ENCODE measurements around the gene EIF5AL1.

DNA sequence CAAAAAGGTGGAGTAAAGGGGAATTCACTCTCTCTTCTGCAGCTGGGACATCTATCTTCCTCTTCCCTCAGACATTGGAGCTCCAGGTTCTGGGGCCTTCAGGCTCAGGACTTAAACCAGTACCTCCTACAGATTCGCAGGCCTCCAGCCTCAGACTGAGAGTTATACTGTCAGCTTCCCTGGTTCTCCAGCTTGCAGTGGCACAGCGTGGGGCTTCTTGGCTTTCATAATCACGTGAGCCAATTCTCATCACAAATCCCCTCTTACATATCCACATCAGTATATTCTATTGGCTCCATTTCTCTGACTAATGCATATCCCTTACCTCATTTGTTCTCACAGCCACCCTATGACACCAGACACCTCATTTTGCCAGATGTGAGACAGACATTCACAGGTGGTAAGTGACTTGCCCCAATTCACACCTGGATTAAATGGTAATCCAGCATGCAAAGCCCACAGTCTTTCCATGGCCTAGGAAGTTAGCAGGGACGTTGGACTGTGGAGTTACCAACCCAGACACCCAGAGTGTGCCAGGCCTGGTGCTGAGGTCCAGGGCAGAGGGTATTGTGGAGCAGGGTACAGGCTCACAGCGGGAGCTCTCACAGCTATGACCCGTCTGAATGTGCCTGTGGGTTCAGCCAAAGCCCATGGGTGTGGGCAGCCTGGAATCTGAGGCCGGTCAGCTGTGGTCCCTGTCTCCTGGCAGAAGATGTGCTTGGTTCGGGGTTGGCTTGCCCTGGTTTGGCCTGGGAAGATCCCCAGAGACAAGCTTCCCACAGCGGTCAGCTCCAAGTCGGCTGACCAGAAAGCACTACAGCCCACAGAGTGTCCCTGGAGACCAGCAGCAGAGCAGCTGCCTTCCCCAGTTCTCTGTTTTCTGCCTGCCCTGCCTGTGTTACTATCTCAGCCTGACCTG lies 48.5 kb upstream of the EIF5AL1 start:
- TF ChIP-seq, protein P1, sequence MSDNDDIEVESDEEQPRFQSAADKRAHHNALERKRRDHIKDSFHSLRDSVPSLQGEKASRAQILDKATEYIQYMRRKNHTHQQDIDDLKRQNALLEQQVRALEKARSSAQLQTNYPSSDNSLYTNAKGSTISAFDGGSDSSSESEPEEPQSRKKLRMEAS (IDR thresholded peaks at IDR 0.05; ENCODE audit: low read depth, low read length), result no peak
- TF ChIP-seq TCF3 (IDR thresholded peaks at IDR 0.05; ENCODE audit: borderline replicate concordance, insufficient read depth, low read depth, low read length) (no peak), EP300 (IDR thresholded peaks at IDR 0.05; ENCODE audit: borderline replicate concordance in 1 of 2, control insufficient read depth in 1 of 2, low read depth in 2 of 2, low read length in 2 of 2) (no peak), CEBPB (IDR thresholded peaks at IDR 0.05; ENCODE audit: borderline replicate concordance in 1 of 2, low read depth in 2 of 2, low read length in 2 of 2) (no peak), POLR2AphosphoS5 (IDR thresholded peaks at IDR 0.05; ENCODE audit: low read length) (no peak)
- TF ChIP-seq, protein P2, sequence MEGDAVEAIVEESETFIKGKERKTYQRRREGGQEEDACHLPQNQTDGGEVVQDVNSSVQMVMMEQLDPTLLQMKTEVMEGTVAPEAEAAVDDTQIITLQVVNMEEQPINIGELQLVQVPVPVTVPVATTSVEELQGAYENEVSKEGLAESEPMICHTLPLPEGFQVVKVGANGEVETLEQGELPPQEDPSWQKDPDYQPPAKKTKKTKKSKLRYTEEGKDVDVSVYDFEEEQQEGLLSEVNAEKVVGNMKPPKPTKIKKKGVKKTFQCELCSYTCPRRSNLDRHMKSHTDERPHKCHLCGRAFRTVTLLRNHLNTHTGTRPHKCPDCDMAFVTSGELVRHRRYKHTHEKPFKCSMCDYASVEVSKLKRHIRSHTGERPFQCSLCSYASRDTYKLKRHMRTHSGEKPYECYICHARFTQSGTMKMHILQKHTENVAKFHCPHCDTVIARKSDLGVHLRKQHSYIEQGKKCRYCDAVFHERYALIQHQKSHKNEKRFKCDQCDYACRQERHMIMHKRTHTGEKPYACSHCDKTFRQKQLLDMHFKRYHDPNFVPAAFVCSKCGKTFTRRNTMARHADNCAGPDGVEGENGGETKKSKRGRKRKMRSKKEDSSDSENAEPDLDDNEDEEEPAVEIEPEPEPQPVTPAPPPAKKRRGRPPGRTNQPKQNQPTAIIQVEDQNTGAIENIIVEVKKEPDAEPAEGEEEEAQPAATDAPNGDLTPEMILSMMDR (IDR thresholded peaks at IDR 0.05 in 2 of 3, conservative IDR thresholded peaks at IDR 0.05 in 1 of 3; ENCODE audit: control insufficient read depth in 2 of 3, extremely low read depth in 1 of 3, insufficient read depth in 1 of 3, low read depth in 3 of 3, low read length in 3 of 3), result no peak
- TF ChIP-seq, protein P3, sequence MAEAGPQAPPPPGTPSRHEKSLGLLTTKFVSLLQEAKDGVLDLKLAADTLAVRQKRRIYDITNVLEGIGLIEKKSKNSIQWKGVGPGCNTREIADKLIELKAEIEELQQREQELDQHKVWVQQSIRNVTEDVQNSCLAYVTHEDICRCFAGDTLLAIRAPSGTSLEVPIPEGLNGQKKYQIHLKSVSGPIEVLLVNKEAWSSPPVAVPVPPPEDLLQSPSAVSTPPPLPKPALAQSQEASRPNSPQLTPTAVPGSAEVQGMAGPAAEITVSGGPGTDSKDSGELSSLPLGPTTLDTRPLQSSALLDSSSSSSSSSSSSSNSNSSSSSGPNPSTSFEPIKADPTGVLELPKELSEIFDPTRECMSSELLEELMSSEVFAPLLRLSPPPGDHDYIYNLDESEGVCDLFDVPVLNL (IDR thresholded peaks at IDR 0.05; ENCODE audit: low read depth, low read length), result no peak
